IMR-90 (cell line): ENCODE data around the gene CDKN2B-AS1. TPM values are rescaled to one million over a fixed set of nuclear protein-coding genes. Genes with fewer than 3 reads are reported as not detected.

Experiments used
- ATAC-seq: fragments of 200-7000 bp; cut with Tn5 transposase; 2 replicates; pipeline ENCODE4 v1.9.1; 2020; ENCODE audit warnings: low read depth, mild to moderate bottlenecking, moderate library complexity
- BruUV-seq: library from RNA; stranded (reverse); fragments of 400-500 nt; replicated peaks from 2 replicates; lab custom pipeline; 2021; lab: Mats Ljungman, UMichigan
- CTCF ChIA-PET: fragments of 300-600 bp; formaldehyde crosslinking; extraction: SDS; loops from one replicate; lab custom pipeline; 2021; ENCODE audit warnings: antibody characterized with exemption; lab: Yijun Ruan, JAX
- POLR2A ChIA-PET: fragments of 300-600 bp; sonication (Branson Sonifier 250); formaldehyde crosslinking; loops from one replicate; lab custom pipeline; 2022; ENCODE audit warnings: antibody characterized with exemption; ENCODE audit not compliant: unreplicated experiment; lab: Charles Lee
- DNase-seq: peaks from one replicate; pipeline ENCODE4 v3.0.0; 2013
- H2AFZ ChIP-seq: replicated peaks from 2 replicates; pipeline ENCODE3; 2013; ENCODE audit warnings: low read length, mild to moderate bottlenecking; ENCODE audit not compliant: poor library complexity
- H2AK5ac ChIP-seq: 2 replicates; pipeline ENCODE4 v1.6.1; 2013; ENCODE audit warnings: low read depth, low read length, inconsistent platforms
- H2AK9ac ChIP-seq: replicated peaks from 2 replicates; pipeline ENCODE3; 2013; ENCODE audit warnings: mild to moderate bottlenecking, low read depth, low read length, moderate library complexity; ENCODE audit not compliant: poor library complexity
- H2BK120ac ChIP-seq: 2 replicates; pipeline ENCODE4 v1.6.1; 2013; ENCODE audit warnings: low read depth, low read length, inconsistent platforms
- H2BK15ac ChIP-seq: 3 replicates; pipeline ENCODE4 v1.6.1; 2013; ENCODE audit warnings: low read depth, low read length, inconsistent platforms
- H2BK20ac ChIP-seq: 2 replicates; pipeline ENCODE4 v1.6.1; 2013; ENCODE audit warnings: low read depth, mild to moderate bottlenecking, inconsistent platforms, low read length, moderate library complexity
- H2BK5ac ChIP-seq: 2 replicates; pipeline ENCODE4 v1.6.1; 2013; ENCODE audit warnings: mild to moderate bottlenecking, low read depth, low read length, inconsistent platforms; ENCODE audit not compliant: poor library complexity, severe bottlenecking
- H3K14ac ChIP-seq: replicated peaks from 2 replicates; pipeline ENCODE4 v1.6.1; 2013; ENCODE audit warnings: low read depth, low read length, inconsistent platforms
- H3K18ac ChIP-seq: 2 replicates; pipeline ENCODE4 v1.6.1; 2013; ENCODE audit warnings: low read depth, low read length, control low read depth
- H3K23ac ChIP-seq: 2 replicates; pipeline ENCODE4 v1.6.1; 2013; ENCODE audit warnings: low read depth, low read length, inconsistent platforms
- H3K27ac ChIP-seq: 2 replicates; pipeline ENCODE4 v1.5.1; 2013; ENCODE audit warnings: mild to moderate bottlenecking, control low read depth, low read length; ENCODE audit not compliant: insufficient read depth
- H3K27me3 ChIP-seq: 2 replicates; pipeline ENCODE4 v1.6.1; 2013; ENCODE audit warnings: low read length; ENCODE audit not compliant: control insufficient read depth, insufficient read depth
- H3K36me3 ChIP-seq: 2 replicates; pipeline ENCODE4 v1.6.1; 2013; ENCODE audit warnings: low read length, mixed read lengths; ENCODE audit not compliant: control insufficient read depth, insufficient read depth
- H3K4ac ChIP-seq: 2 replicates; pipeline ENCODE4 v1.6.1; 2013; ENCODE audit warnings: low read depth, low read length, inconsistent platforms
- H3K4me1 ChIP-seq: 2 replicates; pipeline ENCODE4 v1.6.1; 2013; ENCODE audit warnings: low read length, mixed read lengths; ENCODE audit not compliant: control insufficient read depth, insufficient read depth
- H3K4me2 ChIP-seq: 2 replicates; pipeline ENCODE4 v1.6.1; 2013; ENCODE audit warnings: low read depth, mild to moderate bottlenecking, control low read depth, low read length, moderate library complexity
- H3K4me3 ChIP-seq: 2 replicates; pipeline ENCODE4 v1.5.1; 2013; ENCODE audit warnings: low read depth, mild to moderate bottlenecking, control low read depth, low read length, moderate library complexity; ENCODE audit not compliant: insufficient read depth
- H3K56ac ChIP-seq: 2 replicates; pipeline ENCODE4 v1.6.1; 2013; ENCODE audit warnings: low read length, inconsistent platforms; ENCODE audit not compliant: insufficient read depth; ENCODE audit errors: extremely low read depth
- H3K79me1 ChIP-seq, 2 experiments: 2 replicates each; pipeline ENCODE4 v1.6.1; 2013; ENCODE audit warnings: low read length in 2 of 2, inconsistent platforms in 1 of 2, low read depth in 1 of 2
- H3K9ac ChIP-seq: 2 replicates; pipeline ENCODE4 v1.6.1; 2013; ENCODE audit warnings: low read depth, low read length, control low read depth
- H3K9me1 ChIP-seq: 2 replicates; pipeline ENCODE4 v1.6.1; 2013; ENCODE audit warnings: low read length, inconsistent platforms; ENCODE audit not compliant: insufficient read depth
- H3K9me3 ChIP-seq: 2 replicates; pipeline ENCODE4 v1.6.1; 2013; ENCODE audit warnings: low read length; ENCODE audit not compliant: control insufficient read depth, insufficient read depth
- H4K20me1 ChIP-seq: 2 replicates; pipeline ENCODE4 v1.6.1; 2013; ENCODE audit warnings: low read length, inconsistent platforms; ENCODE audit not compliant: insufficient read depth
- H4K5ac ChIP-seq: 2 replicates; pipeline ENCODE4 v1.6.1; 2013; ENCODE audit warnings: mild to moderate bottlenecking, low read depth, low read length, control low read depth
- H4K8ac ChIP-seq, 2 experiments: 2 replicates each; pipeline ENCODE4 v1.6.1; 2013; ENCODE audit warnings: low read depth in 2 of 2, low read length in 2 of 2, control low read depth in 1 of 2, inconsistent platforms in 1 of 2
- H4K91ac ChIP-seq: 2 replicates; pipeline ENCODE4 v1.6.1; 2013; ENCODE audit warnings: low read depth, low read length, inconsistent platforms; ENCODE audit not compliant: insufficient read depth
- BHLHE40 ChIP-seq: fragments of 150-350 bp; IDR thresholded peaks from 2 replicates; pipeline ENCODE4 v1.6.1; 2016; ENCODE audit warnings: mild to moderate bottlenecking, low read depth, low read length
- CEBPB ChIP-seq: IDR thresholded peaks from 2 replicates; pipeline ENCODE4 v1.6.1; 2012; ENCODE audit warnings: low read depth, low read length, improper control_type of control experiment
- FOS ChIP-seq: fragments of 150-350 bp; IDR thresholded peaks from 2 replicates; pipeline ENCODE4 v1.6.1; 2016; ENCODE audit warnings: low read depth, low read length
- MAFK ChIP-seq: IDR thresholded peaks from 2 replicates; pipeline ENCODE4 v1.6.1; 2012; ENCODE audit warnings: low read depth, low read length, improper control_type of control experiment
- MAZ ChIP-seq: IDR thresholded peaks from 2 replicates; pipeline ENCODE4 v1.6.1; 2012; ENCODE audit warnings: low read depth, mild to moderate bottlenecking, low read length, improper control_type of control experiment, moderate library complexity, borderline replicate concordance
- MXI1 ChIP-seq: IDR thresholded peaks from 2 replicates; pipeline ENCODE4 v1.6.1; 2012; ENCODE audit warnings: low read depth, mild to moderate bottlenecking, low read length, moderate library complexity, borderline replicate concordance
- POLR2A ChIP-seq: IDR thresholded peaks from 2 replicates; pipeline ENCODE4 v1.6.1; 2012; ENCODE audit warnings: mild to moderate bottlenecking, low read depth, low read length
- RAD21 ChIP-seq: IDR thresholded peaks from 2 replicates; pipeline ENCODE4 v1.6.1; 2012; ENCODE audit warnings: low read length, improper control_type of control experiment
- RCOR1 ChIP-seq: IDR thresholded peaks from 2 replicates; pipeline ENCODE4 v1.6.1; 2012; ENCODE audit warnings: mild to moderate bottlenecking, low read length, improper control_type of control experiment; ENCODE audit not compliant: insufficient replicate concordance
- RFX5 ChIP-seq: IDR thresholded peaks from 2 replicates; pipeline ENCODE4 v1.8.0; 2012; ENCODE audit warnings: low read depth, mild to moderate bottlenecking, low read length, moderate library complexity
- SMC3 ChIP-seq: fragments of 150-350 bp; IDR thresholded peaks from 2 replicates; pipeline ENCODE4 v1.6.1; 2016; ENCODE audit warnings: low read depth, mild to moderate bottlenecking, antibody characterized with exemption, low read length, moderate library complexity
- WGBS, 2 experiments: methylation state at CpG; one replicate each; pipeline versions ENCODE4 v1.1.5 to v1.1.7; 2013; ENCODE audit warnings: missing lambda C conversion rate in 2 of 2; ENCODE audit not compliant: insufficient read length in 1 of 2; ENCODE audit errors: extremely low coverage in 2 of 2; 5-methylcytosine and 5-hydroxymethylcytosine counted together
- dilution Hi-C: fragments of 300-500 bp; cut with HindIII; formaldehyde crosslinking; loops from one replicate; pipeline ENCODE4 v1.14.3; 2018; ENCODE audit warnings: low sequenced_read_pairs; ENCODE audit not compliant: unreplicated experiment
- in situ Hi-C: fragments of 300-500 bp; cut with MboI; formaldehyde crosslinking; loops from 3 replicates; pipeline ENCODE4 v1.14.3; 2019; ENCODE audit warnings: low sequenced_read_pairs, inconsistent platforms, mixed read lengths
- intact Hi-C: fragments of 100-400 bp; cut with micrococcal nuclease; formaldehyde crosslinking; loops from 2 replicates; pipeline ENCODE4 v1.10.0; 2022
- polyA plus RNA-seq, 3 experiments: library from polyadenylated mRNA; depleted of rRNA; stranded (reverse); fragments of >200 nt; gene quantifications; 2 replicates each; pipeline ENCODE4 v1.2.3, GENCODE V29; 2012; ENCODE audit warnings: low replicate concordance in 1 of 3
- total RNA-seq: library from RNA; depleted of rRNA; stranded (reverse); fragments of >200 nt; gene quantifications from 2 replicates; pipeline ENCODE4 v1.2.3, GENCODE V29; 2012
- TF ChIP-seq, protein P1 (sequence below): fragments of 150-350 bp; IDR thresholded peaks from 2 replicates; pipeline ENCODE4 v1.6.1; 2016; ENCODE audit warnings: low read depth, mild to moderate bottlenecking, low read length, moderate library complexity, borderline replicate concordance
- TF ChIP-seq, protein P2 (sequence below): fragments of 150-350 bp; IDR thresholded peaks from 2 replicates; pipeline ENCODE4 v1.6.1; 2017; ENCODE audit warnings: mild to moderate bottlenecking, antibody characterized with exemption, low read length, low read depth
- TF ChIP-seq, protein P3 (sequence below): conservative IDR thresholded peaks from 2 replicates; pipeline ENCODE4 v1.5.1; 2012; ENCODE audit warnings: mild to moderate bottlenecking, low read depth, low read length, improper control_type of control experiment

Gene CDKN2B-AS1
- total and polyA plus RNA-seq, 2 of the 4 experiments (the other 2 are of a cell fraction): 1.0 to 1.1 TPM

DNA sequence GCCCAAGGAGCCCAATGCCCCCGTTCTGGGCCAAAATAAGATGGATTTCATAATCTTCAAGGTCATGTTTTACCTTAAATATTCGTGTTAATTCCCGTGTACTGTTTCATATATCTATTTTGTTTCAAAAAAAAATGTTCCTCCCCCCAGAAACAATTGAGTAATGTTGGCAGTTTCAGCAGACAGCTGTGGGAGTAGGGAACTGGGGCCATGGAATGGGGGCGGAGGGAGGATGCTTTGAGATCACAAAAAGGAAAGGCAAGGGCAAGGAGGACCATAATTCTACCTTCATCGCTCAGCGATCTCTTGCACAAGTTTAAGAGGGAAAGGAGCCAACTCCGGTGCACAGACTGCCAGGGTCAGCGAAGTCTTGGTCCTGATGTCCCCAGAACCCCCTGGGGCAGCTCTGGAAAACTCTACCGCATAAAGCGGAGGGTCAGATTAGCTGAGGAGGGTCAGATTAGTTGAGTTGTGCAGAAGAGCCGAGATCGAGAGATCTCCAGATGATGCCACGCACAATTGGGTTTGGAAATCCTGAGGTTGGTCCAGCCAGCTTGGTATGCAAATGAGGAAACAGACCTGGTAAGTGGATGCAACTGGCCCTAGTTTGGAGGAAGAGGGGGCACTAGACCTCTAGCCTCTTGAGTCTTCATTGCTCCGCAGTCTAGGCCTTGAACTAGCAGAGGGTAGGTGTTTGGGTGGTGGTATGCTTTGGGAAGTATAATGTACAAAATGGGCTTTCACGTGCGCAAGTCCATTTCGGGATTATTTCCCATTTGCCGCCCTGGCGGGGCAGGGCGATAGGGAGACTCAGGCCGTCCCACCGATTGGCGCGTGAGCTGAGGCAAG, 24.4 kb upstream of the CDKN2B-AS1 start:
- in situ Hi-C loops (loop anchor here (10.0 kb wide), 1 partner anchor 155 kb away; no protein-coding TSS in a partner anchor), intact Hi-C loops (loop anchor here (5.0 kb wide), 1 partner anchor 138 kb away; no protein-coding TSS in a partner anchor), dilution Hi-C loops (no loop called here)
- H3K27ac ChIP-seq: no peak overlapping the region
- CTCF ChIA-PET: no interaction called here
- H2BK5ac ChIP-seq: no peak overlapping the region
- no peak overlapping the region for H4K91ac ChIP-seq
- no peak overlapping the region for H3K56ac ChIP-seq
- peaks cover 11% of the 10 kb centered on the region; the same call in 1 of the 2 replicates for H3K36me3 ChIP-seq
- peak overlapping the region; percentile 16 for H2AFZ ChIP-seq
- no peak overlapping the region for H2AK5ac ChIP-seq
- H3K27me3 ChIP-seq: peaks cover 62% of the 10 kb centered on the region
- peaks cover 12% of the 10 kb centered on the region; the same call in 1 of the 2 replicates for H3K9me3 ChIP-seq
- H3K18ac ChIP-seq: no peak overlapping the region
- DNase-seq (no peak), ATAC-seq (no peak)
- no peaks in the 10 kb centered on the region for H3K9me1 ChIP-seq
- H4K8ac ChIP-seq: no peak overlapping the region
- 55% methylated on average over 17 of the region's 24 CpGs; no CpG with 5 or more reads in 1 of the 2 experiments for WGBS, 2 experiments
- no peak overlapping the region for H3K4me2 ChIP-seq
- H2BK120ac ChIP-seq: no peak overlapping the region
- H3K4ac ChIP-seq: no peak overlapping the region
- POLR2A ChIA-PET: no interaction called here
- no peak overlapping the region; the same call in 1 of the 2 replicates for H3K23ac ChIP-seq
- H2AK9ac ChIP-seq: peak overlapping the region; percentile 38
- H4K20me1 ChIP-seq: peaks cover 3% of the 10 kb centered on the region; the same call in 1 of the 2 replicates
- no peak overlapping the region for H2BK15ac ChIP-seq
- H4K5ac ChIP-seq: no peak overlapping the region
- H3K4me3 ChIP-seq: no peak overlapping the region
- no peak overlapping the region for H3K14ac ChIP-seq
- H3K4me1 ChIP-seq: peaks cover 4% of the 10 kb centered on the region
- no TSS peak for BruUV-seq
- H2BK20ac ChIP-seq: no peak overlapping the region
- no peaks in the 10 kb centered on the region for H3K79me1 ChIP-seq
- no peak overlapping the region for H3K9ac ChIP-seq
- TF ChIP-seq, protein P1, sequence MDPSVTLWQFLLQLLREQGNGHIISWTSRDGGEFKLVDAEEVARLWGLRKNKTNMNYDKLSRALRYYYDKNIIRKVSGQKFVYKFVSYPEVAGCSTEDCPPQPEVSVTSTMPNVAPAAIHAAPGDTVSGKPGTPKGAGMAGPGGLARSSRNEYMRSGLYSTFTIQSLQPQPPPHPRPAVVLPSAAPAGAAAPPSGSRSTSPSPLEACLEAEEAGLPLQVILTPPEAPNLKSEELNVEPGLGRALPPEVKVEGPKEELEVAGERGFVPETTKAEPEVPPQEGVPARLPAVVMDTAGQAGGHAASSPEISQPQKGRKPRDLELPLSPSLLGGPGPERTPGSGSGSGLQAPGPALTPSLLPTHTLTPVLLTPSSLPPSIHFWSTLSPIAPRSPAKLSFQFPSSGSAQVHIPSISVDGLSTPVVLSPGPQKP: no peak
- no peak for TF ChIP-seq MAFK
- no peak for TF ChIP-seq MAZ
- TF ChIP-seq CEBPB: no peak
- TF ChIP-seq, protein P2, sequence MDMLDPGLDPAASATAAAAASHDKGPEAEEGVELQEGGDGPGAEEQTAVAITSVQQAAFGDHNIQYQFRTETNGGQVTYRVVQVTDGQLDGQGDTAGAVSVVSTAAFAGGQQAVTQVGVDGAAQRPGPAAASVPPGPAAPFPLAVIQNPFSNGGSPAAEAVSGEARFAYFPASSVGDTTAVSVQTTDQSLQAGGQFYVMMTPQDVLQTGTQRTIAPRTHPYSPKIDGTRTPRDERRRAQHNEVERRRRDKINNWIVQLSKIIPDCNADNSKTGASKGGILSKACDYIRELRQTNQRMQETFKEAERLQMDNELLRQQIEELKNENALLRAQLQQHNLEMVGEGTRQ: no peak
- no peak for TF ChIP-seq RCOR1
- TF ChIP-seq FOS: no peak
- no peak for TF ChIP-seq RFX5
- TF ChIP-seq, protein P3, sequence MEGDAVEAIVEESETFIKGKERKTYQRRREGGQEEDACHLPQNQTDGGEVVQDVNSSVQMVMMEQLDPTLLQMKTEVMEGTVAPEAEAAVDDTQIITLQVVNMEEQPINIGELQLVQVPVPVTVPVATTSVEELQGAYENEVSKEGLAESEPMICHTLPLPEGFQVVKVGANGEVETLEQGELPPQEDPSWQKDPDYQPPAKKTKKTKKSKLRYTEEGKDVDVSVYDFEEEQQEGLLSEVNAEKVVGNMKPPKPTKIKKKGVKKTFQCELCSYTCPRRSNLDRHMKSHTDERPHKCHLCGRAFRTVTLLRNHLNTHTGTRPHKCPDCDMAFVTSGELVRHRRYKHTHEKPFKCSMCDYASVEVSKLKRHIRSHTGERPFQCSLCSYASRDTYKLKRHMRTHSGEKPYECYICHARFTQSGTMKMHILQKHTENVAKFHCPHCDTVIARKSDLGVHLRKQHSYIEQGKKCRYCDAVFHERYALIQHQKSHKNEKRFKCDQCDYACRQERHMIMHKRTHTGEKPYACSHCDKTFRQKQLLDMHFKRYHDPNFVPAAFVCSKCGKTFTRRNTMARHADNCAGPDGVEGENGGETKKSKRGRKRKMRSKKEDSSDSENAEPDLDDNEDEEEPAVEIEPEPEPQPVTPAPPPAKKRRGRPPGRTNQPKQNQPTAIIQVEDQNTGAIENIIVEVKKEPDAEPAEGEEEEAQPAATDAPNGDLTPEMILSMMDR: no peak
- no peak for TF ChIP-seq MXI1
- TF ChIP-seq POLR2A: no peak
- no peak for TF ChIP-seq BHLHE40
- TF ChIP-seq SMC3: no peak
- no peak for TF ChIP-seq RAD21
